Dedifferentiated amniotic fluid mesenchymal stem cell (primary cell): ENCODE data around the gene TMED3.

Experiments used
- DNase-seq: peaks from one replicate; pipeline ENCODE4 v3.0.0-alpha.2; 2016; ENCODE audit errors: extremely low spot score

The TMED3 gene

DNA sequence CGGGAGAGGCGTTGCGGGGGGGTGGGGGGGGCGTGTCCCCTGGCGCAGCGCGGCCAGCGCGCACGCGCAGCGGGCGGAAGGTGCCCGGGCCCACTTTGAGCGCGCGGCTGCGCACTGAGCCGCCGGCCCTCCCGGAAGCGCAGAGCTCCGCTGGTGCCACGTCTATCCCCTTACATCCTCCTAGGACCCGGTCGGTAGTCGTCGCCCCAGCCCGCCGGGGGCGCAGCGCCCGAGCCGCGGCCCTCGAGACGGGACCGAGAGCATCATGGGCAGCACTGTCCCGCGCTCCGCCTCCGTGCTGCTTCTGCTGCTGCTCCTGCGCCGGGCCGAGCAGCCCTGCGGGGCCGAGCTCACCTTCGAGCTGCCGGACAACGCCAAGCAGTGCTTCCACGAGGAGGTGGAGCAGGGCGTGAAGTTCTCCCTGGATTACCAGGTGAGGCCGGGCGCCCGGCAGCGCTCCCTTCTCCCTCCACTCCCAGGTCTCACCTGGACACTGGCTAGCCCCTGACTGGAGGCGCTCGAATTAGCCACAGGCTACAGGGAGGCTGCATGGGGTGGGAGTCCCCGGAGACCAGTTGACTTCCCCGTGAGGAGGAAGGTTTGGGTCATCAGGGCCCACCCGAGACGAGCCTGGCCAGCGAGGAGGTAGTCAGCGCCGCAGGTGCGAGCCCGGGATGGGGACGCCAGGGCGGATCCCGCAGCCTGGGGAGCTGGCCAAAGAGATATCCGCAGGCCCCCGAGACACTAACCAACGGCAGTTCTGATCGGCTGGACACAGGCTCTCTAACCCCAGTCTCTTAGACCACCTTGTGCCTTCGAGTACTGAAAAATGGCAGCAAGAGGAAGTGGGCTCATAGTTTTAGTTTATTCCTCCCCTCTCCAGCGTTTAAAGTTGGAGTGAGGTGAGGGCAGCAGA lies at the start of gene TMED3:
Gene TMED3 (plus strand): TSS at position 128 of the 916 bp plus-strand sequence. CDS start 138 bp downstream, at position 266.
- peak; percentile 68 for DNase-seq

DNA sequence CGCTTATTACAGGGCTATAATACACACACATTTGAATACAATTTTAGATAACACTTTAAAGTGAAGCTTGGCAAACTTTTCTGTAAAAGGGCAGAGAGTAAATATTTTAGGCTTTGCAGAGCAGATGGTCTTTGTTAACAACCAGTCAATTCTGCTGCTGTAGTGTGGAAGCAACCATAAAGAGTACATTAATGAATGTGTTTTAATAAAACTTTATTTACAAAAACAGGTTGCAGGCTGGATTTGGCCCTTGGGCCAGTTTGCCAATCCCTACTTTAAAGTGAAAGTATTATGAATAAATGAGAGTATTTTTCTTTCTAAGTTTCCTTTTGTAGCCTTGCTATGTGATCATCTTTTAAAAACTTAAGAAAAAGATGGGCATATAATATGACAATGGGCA lies 49.1 kb upstream of the TMED3 start:
- DNase-seq = no peak

DNA sequence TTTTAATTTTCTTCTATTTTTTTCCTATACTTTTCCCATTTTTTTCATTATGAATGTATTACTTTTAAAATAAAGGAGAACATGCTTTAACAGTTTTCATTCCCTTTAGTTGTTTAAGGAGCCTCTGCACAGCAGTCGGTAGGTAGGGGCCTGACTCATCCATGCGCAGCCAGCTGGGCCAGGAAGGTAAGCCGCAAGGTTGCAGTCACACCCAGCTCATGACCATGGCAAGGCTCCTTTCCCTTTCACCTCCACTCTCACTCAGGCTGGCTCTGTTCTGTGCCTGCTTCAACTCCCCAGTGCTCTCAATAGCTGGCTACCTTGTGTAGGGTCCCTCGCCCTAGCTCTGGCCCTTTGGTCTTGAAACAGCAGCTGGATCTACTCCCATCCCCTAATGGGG lies 45.7 kb upstream of the TMED3 start:
- no peak for DNase-seq

DNA sequence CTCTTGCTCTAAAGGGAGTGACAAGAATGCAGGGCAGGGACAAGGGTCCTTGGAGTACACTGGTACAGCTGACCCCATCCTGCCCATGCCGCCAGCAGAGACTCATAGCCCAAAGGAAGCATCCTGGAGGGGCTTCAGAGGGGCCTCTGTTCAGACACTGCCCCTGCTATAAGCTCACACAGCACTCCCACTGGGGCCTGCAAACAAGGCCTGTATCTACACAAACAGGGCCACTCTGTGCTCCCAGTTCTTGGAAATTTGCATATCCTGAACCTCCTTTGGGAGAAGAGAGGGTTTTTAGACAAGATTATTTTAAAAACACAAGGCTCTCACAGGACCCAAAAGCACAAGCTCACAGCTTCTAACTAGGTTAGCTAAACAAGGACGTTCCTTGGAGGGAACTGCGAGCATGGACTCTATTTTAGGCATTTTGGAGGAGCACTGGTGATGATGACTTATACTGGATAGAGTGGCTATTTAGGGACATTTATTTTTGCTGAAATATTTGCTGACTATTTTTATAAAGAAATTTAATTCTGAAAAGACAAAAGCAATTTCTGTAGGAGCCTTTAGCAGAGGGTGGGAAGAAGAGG lies 44.8 kb upstream of the TMED3 start:
- no peak for DNase-seq

DNA sequence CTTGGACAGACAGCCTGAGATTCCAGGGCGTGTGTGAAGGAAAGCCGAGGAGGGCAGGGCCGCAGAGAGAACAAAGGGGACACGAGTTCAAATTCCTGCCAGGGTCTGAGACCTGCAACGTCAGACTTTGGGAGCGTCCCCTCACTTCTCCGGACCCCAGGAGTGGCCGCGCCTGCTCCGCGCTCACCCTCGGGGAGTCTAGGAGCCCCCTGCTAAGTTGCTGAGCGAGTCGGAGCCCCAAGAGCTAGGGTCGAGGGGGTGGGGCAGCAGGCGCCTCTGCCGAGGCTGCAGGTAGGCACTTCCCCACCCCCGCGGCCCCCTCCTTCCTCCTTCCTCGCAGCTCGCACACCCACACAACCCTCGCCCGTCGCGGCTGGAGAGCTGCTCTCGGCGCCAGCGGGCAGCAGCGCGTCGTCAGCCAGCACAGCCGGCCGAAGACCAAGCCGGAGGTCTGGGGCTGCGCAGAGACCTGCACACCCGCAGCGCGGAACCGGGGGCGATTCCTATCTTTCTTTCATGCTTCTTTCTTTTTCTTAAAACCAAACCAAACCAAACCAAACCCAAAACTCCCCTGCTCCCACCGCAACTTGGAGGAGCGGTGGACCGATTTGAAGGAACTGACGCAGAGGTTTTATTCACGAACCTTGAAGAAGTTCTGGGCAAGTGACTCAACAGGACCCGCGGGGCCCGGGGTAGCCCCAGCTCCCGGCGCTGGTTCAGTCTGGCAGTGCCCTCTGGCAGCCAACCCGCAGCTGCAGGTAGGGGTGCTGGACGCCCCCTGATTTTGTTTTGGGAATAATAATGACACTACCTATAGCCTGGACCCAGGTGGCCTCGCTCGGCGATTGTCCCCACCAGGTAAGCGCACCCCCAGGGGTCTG lies 28.3 kb upstream of the TMED3 start, which contains the start of gene ANKRD34C:
Gene ANKRD34C (plus strand): TSS at position 352 of the 881 bp plus-strand sequence. CDS start 10,563 bp downstream, outside the sequence.
- no peak for DNase-seq

DNA sequence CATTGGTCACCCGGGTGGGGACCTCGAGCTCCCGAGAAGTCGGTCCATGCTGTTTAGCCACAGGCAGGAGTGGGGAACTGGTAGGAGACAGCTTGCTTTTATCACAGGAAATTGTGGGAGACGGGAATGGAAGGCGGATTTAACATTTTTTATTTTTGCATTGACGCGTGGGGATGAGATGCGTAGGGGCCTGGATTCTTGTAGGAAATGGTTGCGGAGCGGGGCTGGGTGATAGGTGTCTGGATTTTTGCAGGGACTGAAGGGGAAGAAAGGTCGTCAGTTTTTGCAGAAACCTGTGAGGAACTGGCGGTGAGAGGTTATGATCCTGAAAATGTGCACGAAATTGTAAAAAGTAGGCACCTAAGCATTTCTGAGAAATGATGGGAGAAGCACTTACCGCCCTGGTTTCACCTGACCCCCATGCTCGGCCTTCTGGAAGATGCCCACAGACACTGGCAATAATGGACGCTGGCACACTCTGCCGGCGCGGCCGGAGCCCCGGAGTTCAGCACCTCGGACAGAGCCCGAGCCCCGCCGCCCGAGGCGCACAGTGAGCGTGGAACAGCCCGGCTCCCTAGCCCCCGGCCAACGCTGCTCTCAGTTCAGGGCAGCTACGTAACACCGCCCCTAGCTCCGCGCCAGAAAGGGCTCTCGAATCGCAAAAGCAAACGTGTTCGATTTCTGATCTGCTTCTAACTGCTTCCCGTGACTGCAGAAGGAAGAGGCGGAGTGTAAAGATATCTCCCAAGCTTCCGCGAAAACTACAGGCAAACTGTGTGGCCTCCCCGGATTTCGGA lies 27.5 kb upstream of the TMED3 start:
- DNase-seq = no peak

DNA sequence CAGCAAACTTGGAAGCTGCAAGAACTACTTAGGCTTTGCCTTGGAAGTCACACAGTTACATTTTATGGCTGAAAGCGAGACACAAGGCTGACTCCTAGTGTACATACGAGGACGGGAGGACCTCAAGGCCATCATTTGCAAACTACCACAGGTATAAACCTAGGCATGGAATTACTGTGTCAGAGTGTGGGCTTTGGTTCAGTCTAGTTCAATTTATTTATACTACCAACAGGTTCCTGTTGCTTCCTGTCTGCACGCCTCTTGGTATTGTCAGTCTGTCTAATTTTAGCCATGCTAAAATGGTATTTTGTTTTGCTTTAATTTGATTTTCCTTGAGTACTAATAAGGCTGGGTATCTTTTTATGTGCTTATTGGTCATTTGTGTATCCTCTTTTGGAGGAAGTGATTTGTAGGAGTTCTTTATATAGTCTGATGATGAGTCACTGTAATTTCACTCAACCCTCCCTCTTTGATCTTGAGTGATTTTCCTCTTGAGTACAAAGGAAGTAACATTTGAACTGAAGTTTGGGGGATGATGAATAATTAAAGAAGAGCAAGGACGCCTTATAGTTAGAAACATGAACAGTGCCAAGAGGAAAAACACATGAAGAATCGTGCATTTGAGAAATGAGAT lies 20.2 kb upstream of the TMED3 start:
- DNase-seq = no peak

DNA sequence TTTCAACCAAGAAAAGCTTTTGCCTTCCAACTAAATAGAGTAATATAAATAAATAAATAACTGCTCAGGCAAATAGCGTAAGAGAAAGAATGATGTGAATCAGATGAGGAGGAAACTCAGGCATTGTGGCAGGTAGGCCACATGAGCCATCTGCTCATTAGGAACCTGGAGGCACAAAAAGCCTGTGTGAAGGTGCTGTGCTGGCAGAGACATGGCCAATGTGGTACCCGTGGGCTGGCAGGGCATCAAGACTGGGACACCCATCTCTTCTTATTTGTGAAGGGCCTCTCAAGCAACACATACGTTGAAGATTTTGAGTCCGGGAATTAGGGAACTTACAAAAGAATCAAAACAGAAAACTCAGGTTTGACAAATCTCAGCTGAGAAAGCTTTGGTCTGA lies 18.9 kb upstream of the TMED3 start:
- DNase-seq = no peak

DNA sequence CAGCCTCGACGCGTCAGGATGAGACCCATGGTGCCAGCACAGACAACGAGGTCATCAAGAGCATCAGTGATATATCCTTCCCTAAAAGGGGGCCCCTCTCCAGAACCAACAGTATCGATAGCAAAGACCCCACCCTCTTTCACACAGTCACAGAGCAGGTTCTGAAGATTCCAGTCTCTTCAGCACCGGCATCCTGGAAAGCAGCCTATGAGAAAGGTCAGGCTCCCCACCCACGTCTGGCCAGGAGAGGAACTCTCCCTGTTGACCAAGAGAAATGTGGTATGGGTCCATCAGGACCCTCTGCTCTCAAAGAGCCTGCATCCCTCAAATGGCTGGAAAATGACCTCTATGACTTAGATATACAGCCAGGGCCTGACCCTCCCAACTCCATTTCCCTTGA lies 16.8 kb upstream of the TMED3 start:
- no peak for DNase-seq

DNA sequence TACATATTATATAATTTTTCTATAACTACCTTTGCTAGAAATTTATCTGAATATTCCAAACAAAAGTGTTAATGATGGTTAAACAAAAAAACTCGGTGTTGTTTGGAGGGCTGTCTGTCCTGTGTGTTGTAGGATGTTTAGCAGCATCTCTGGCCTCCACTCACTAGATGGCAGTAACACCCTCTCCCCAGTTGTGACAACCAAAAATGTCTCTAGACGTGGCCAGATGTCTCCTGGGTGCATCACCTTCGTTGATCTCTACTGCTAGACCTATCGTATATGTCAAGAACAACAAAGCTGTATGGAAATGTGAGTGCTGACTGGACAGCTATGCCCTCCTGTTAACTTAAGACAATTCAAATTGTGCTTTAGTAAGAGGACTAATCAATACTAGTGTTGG lies 14.3 kb upstream of the TMED3 start:
- DNase-seq = no peak

DNA sequence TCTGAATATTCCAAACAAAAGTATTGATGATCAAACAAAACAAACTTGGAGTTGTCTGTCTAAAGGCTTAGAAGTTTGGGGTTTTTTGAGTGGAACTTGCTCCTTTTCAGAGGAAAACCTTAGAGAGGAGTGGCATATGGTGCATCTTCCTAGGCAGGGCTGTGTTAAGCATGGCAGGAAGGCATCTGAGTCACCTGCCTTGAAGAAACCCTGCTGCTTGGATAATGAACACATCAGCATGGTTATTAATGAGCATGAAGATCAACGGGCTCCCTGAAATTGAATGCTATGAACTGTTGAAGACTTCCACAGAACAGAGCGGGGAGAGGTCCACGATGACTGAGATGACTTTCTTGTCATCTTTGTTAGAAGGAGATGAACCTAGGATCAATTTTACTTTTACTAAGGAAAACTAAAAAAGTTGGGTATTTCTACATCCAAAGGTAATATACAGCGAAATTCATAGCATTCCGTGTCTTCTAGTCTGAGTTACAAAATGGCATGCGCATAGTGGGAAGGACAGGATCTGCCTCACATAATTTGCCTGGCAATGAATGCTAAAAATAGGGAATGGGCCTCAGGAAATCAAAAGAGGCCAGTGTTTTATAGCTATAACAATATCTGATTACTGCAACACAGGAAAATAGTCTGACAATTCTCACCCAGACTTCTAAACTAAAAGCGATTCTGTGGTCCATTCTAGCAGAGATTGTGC lies 11.6 kb upstream of the TMED3 start:
- no peak for DNase-seq

DNA sequence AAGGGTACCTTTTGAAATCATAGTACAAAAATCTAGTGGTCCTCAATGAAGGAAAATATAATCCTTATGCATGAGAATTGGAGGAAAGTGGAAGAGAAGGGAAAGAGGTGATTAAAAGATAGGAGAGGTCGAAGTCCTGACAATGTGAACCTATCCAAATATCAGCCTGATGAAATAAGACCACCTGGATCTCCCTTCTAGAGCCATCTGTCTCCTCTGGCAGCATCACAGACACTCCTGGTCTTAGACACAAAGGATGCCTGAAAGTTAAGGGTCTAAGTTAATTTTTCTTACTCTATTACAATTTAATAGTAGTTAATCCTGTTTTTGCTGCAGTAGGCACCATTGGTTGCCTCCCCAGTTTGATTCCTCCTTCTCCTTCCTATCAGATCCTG lies 11.1 kb upstream of the TMED3 start:
- DNase-seq = no peak

DNA sequence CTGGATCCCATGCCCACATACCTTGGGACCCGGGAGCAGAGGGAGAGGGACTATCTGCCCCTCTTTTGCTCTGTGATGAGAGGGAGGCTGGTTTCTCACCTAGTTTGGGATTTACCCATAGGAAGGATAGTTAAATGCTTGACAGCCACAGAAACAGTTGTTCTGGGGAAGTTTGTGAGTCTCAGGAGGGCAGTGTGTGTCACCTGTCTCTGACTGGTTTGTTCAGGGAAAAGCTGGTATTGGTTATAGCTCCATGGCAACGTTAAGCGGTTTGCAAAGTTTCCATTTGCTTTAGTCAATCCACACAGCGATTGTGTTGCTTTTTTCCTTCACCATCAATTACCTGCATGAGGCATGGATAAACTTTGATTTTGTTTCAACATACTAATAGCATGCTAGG lies 3.7 kb upstream of the TMED3 start:
- DNase-seq = no peak

DNA sequence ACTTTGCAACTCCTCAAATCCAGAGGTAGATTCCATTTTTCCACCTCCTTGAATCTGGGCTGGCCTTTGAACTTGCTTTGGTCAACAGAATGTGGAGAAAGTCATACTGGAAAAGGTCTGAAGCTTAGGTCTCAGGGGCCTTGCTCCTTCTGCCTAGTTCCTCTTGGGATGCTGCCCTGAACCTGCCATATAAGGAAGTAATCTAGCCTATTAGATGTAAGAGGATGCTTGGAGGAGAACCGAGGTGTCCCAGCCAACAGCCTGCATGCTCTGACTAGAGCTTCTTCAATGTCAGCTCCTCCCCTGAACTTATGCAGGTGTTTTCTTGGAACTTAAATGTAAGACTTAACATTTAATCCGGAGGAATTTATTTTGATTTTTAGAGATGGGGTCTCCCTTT lies 2.0 kb upstream of the TMED3 start:
- no peak for DNase-seq

DNA sequence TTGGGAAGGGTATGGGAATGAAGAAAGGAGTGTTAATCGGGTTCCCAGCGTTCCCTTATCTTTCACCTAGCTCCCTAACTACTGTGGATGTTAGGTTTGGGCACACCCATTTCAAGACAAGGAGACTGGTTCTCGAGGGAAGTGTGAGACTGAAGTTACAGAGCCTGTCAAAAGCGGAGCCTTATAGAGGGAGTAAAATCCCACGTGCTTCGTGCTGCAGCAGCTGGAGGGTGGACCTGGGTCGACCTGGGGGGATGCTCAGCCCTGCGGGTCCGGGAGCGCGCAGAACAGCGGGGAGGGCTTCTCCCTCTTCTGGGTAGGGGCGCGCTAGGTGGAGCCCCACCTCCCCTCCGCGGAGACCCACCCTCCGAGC lies 314 bp upstream of the TMED3 start:
- DNase-seq = no peak

DNA sequence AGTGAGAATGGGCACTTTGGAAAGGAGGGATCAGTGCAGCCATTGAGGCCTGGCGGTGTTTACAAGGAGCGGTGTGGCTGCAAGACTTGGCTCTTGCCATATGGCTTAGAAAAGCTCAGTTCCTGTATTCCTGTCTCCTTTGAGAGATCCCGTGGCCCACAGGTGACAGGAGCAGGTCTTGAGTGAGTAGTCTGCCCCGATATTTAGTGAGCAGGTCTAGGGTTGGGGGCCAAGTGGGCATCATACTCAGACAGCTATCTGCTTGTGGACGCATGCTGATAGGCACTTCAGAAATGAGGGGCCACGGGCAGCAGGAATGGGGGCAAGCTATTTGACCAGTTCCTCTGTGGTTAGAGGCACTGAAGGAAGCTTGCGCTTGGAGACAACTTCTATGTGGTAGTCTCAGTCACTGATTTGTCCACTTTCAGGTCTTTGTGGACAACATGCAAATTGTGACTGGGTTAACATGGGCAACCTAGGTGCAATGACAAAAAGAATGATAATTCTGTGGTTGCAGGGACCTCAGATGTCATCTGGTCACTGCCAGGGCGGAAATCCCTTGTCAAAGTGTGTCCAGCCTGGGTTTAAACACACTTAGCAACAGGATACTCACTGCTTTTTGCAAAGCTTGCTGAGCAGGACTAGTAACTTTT lies 1.1 kb downstream of the TMED3 start:
- no peak for DNase-seq

DNA sequence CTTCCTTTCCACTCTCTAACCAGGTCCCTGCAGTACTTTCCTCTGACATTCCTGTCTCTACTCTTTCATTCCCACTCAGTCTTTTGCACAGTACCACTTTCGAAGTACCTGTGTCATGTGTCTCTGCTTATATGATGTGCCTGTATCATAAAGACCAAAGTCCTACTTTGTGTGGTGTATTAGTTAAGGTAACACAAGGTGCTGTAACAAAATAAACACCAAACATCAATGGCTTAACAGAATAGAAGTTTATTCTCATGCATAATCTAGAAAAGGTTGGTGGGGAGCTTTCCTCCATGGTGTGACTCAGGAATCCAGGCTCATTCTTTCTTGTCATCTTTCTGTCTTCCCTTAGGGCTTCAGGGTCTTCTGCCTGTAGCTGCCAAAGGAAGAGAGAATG lies 3.3 kb downstream of the TMED3 start:
- DNase-seq = no peak

DNA sequence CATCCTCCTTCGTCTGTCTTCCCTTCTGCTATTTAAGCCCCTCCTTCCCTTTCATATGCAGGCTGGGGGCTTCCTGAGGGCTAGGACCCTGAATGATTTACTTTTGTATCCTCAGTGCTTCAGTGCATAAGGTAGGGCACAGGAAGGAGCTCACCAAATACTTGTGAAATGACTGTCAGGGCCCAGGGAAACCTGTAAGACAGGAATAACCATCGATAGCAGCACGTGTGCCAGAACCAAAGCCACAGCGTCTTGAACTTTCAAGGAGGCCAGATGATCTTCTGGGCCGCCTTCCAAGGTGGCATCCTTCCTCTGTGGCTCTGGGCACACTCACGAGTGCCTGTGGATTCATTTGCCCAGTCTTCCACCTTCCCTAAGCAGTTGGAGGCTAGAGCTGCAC lies 3.9 kb downstream of the TMED3 start:
- no peak for DNase-seq

DNA sequence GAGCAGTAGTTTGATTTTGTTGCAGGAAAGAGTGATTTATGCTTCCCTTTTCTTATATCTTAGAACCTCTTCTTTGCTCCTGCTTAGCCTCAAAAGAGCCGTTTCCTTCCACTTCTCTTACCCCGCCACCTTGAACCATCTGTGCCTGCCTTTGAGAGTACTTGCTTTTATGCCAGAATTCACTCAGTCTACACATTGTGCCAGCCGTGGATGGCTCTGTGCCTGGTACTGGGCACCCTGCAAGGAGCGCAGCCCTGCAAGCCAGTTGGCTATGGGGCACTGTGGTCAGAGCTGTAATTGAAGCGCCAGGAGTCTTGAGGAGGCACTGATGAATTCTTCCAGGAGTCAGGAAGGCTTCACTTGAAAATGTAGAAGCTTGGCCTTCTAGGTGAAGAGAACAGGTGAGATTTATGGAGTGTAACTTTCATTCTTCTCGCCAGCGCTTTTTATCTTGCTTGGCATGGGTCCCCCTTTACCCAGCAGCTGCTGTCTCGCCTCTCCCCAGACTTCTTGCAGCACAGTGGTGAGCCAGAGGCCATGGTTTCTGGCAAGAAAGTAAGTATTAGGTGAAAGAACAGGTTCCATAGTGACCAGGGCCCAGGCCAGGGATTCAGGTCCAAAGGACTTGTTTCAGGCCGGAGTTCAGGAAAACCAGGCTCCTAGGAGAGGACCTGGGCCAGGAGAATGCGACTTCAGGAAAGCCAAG lies 4.9 kb downstream of the TMED3 start:
- DNase-seq = no peak
